ENCODE measurements around the gene FOS. TPM values are rescaled to one million over a fixed set of nuclear protein-coding genes. Genes with fewer than 3 reads are reported as not detected.

FOS gene
- total RNA-seq, 1 donor from 2014 or later: 32.9 TPM

GRCh38 chr14:75294649-75295033 lies 16.0 kb downstream of the FOS start:
- H3F3A ChIP-seq (ENCODE audit: low read depth): peaks cover 18% of the 10 kb centered on the region
- no peaks in the 10 kb centered on the region for H3K9me3 Mint-ChIP-seq

GRCh38 chr14:75295061-75295461 lies 16.4 kb downstream of the FOS start:
- H4K20me1 ChIP-seq (ENCODE audit: low read depth): no peaks in the 10 kb centered on the region
- no peaks in the 10 kb centered on the region for H3K36me3 ChIP-seq
- H3K9ac ChIP-seq: no peak overlapping the region
- TF ChIP-seq EZH2 (IDR thresholded peaks at IDR 0.05) (no peak), EZH2phosphoT487 (IDR thresholded peaks at IDR 0.05) (peak; percentile 31)
- Mint-ChIP-seq H3K4me1 (peaks cover 24% of the 10 kb centered on the region), H3K36me3 (no peaks in the 10 kb centered on the region), H3K4me3 (peak overlapping the region; percentile 88), H3K27ac (peak overlapping the region; percentile 97), H3K9me3 (no peaks in the 10 kb centered on the region), H3K27me3 (ENCODE audit: insufficient read depth, low read depth) (peaks cover 13% of the 10 kb centered on the region)
- no peaks in the 10 kb centered on the region for H3K79me2 ChIP-seq (ENCODE audit: low read depth)
- H2AFZ ChIP-seq (replicated peaks): no peak overlapping the region
- H3K27ac ChIP-seq: no peak overlapping the region
- H3F3A ChIP-seq (ENCODE audit: low read depth): peaks cover 18% of the 10 kb centered on the region
- H3K9me3 ChIP-seq (ENCODE audit: low read depth): no peaks in the 10 kb centered on the region
- H3K4me1 ChIP-seq: peaks cover 10% of the 10 kb centered on the region
- H3K27me3 ChIP-seq: no peaks in the 10 kb centered on the region
- H3K4me2 ChIP-seq: peak overlapping the region; percentile 85
- DNase-seq (ENCODE audit: low spot score): peak; percentile 74
- peak overlapping the region; percentile 53 for H3K4me3 ChIP-seq

More at GRCh38 chr14:75294649-75295033, 16.0 kb downstream of the FOS start:
- TF ChIP-seq EZH2phosphoT487 (IDR thresholded peaks at IDR 0.05) (no peak), CTCF (IDR thresholded peaks at IDR 0.05) (no peak), EZH2 (IDR thresholded peaks at IDR 0.05) (no peak)
- Histone ChIP-seq H2AFZ (replicated peaks) (peak overlapping the region; percentile 20), H3K79me2 (ENCODE audit: low read depth) (no peaks in the 10 kb centered on the region), H3K27me3 (no peaks in the 10 kb centered on the region), H3K9me3 (ENCODE audit: low read depth) (no peaks in the 10 kb centered on the region), H3K4me1 (peaks cover 10% of the 10 kb centered on the region), H3K4me2 (peak overlapping the region; percentile 85), H4K20me1 (ENCODE audit: low read depth) (no peaks in the 10 kb centered on the region), H3K9ac (no peak overlapping the region), H3K4me3 (peak overlapping the region; percentile 53), H3K27ac (no peak overlapping the region), H3K36me3 (no peaks in the 10 kb centered on the region)
- Mint-ChIP-seq H3K27me3 (ENCODE audit: insufficient read depth, low read depth) (peaks cover 13% of the 10 kb centered on the region), H3K4me1 (peaks cover 24% of the 10 kb centered on the region), H3K36me3 (no peaks in the 10 kb centered on the region), H3K27ac (peak overlapping the region; percentile 97), H3K4me3 (peak overlapping the region; percentile 88)
- peak; percentile 50 for DNase-seq (ENCODE audit: low spot score)

DNA sequence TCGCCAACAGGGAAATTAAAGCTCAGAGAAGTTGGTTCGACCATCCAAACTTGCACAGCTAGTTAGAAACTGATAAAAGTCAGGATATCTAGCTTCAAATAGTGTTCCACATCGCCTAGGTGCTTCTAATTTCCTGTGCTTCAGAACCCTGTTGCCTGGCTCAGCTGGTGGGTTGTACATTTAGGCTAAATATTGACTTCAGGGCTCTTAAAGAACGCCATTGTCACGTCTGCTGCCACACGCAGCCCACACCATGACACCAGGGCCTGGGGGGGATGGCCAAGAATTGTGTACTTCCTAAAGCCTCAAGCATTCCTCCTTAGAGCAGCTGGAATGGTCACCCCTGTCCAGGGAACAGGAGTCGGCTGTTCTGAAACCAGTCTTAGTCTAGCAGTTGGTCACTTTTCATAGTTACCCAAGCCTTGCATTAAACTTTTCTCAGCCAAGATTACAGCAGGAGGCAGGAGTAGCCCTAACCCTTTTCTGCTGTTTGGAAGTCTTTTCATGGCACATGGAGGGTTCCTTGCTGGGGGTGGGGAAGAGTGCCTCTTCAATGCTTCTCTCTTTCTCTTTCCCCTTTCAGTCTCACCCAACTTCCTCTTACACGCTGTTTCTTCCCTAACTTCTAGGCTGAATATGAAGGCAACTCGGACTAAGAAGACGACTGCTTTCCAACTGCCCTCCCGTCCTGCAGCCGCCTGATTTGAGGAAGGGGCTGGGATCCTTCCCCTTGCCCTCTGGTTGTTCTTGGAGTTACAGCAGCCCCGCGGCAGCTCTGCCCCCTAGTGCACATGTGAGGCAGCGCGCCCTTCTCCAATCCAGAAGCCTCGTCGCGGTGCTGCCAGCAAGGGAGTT lies 17.1 kb downstream of the FOS start:
- no peaks in the 10 kb centered on the region for H3K9me3 ChIP-seq (ENCODE audit: low read depth)
- H4K20me1 ChIP-seq (ENCODE audit: low read depth): no peaks in the 10 kb centered on the region
- no peaks in the 10 kb centered on the region for H3K27me3 ChIP-seq
- Mint-ChIP-seq H3K27me3 (ENCODE audit: insufficient read depth, low read depth) (peaks cover 13% of the 10 kb centered on the region), H3K9me3 (no peaks in the 10 kb centered on the region), H3K4me1 (peaks cover 24% of the 10 kb centered on the region), H3K36me3 (no peaks in the 10 kb centered on the region), H3K4me3 (peak overlapping the region; percentile 88), H3K27ac (peak overlapping the region; percentile 95)
- no peaks in the 10 kb centered on the region for H3K36me3 ChIP-seq
- peak overlapping the region; percentile 14 for H2AFZ ChIP-seq (replicated peaks)
- peak; percentile 92 for DNase-seq (ENCODE audit: low spot score)
- H3K4me3 ChIP-seq: peak overlapping the region; percentile 53
- no peaks in the 10 kb centered on the region for H3K79me2 ChIP-seq (ENCODE audit: low read depth)
- peaks cover 18% of the 10 kb centered on the region for H3F3A ChIP-seq (ENCODE audit: low read depth)
- H3K4me2 ChIP-seq: peak overlapping the region; percentile 85
- peaks cover 10% of the 10 kb centered on the region for H3K4me1 ChIP-seq
- TF ChIP-seq EZH2phosphoT487 (IDR thresholded peaks at IDR 0.05): no peak
- TF ChIP-seq EZH2 (IDR thresholded peaks at IDR 0.05): no peak
- TF ChIP-seq CTCF (IDR thresholded peaks at IDR 0.05): peak; percentile 97
- no peak overlapping the region for H3K9ac ChIP-seq
- H3K27ac ChIP-seq: no peak overlapping the region

Data from neural progenitor cell (in vitro differentiated cells).